SK-N-SH treated with all-trans-retinoic acid at 6 μM for 48 hours (cell line): ENCODE data around the gene ACVR2A.

ENCODE experiments used
- ARNTL ChIP-seq: fragments of 450-650 bp; formaldehyde crosslinking; IDR thresholded peaks from 2 replicates; pipeline ENCODE4 v1.5.0; 2020; ENCODE audit warnings: low read depth, mild to moderate bottlenecking, moderate library complexity, borderline replicate concordance
- BACH2 ChIP-seq: fragments of 250-450 bp; sonication (Bioruptor Pico); IDR thresholded peaks from 2 replicates; pipeline ENCODE4 v1.9.0; 2021; ENCODE audit warnings: mild to moderate bottlenecking, borderline replicate concordance
- CSDC2 ChIP-seq: fragments of 250-450 bp; sonication (Bioruptor Pico); IDR thresholded peaks from 2 replicates; pipeline ENCODE4 v1.5.0; 2020; ENCODE audit warnings: mild to moderate bottlenecking, moderate library complexity
- ISL1 ChIP-seq: fragments of 250-450 bp; sonication (Bioruptor Pico); IDR thresholded peaks from 2 replicates; pipeline ENCODE4 v2.1.2; 2022; ENCODE audit warnings: mild to moderate bottlenecking, moderate library complexity
- RARB ChIP-seq: fragments of 250-450 bp; sonication (Bioruptor Pico); IDR thresholded peaks from 2 replicates; pipeline ENCODE4 v1.8.0; 2021; ENCODE audit warnings: mild to moderate bottlenecking, moderate library complexity
- SNAI2 ChIP-seq: fragments of 250-450 bp; sonication (Bioruptor Pico); IDR thresholded peaks from 2 replicates; pipeline ENCODE4 v1.5.0; 2020; ENCODE audit warnings: mild to moderate bottlenecking, moderate library complexity
- TOX ChIP-seq: fragments of 250-450 bp; sonication (Bioruptor Pico); IDR thresholded peaks from 2 replicates; pipeline ENCODE4 v1.8.0; 2021; ENCODE audit warnings: mild to moderate bottlenecking, moderate library complexity, borderline replicate concordance
- ZC3H10 ChIP-seq: fragments of 250-450 bp; sonication (Bioruptor Pico); IDR thresholded peaks from 2 replicates; pipeline ENCODE4 v1.5.1; 2021; ENCODE audit warnings: mild to moderate bottlenecking, moderate library complexity
- ZFP3 ChIP-seq: fragments of 250-450 bp; sonication (Bioruptor Pico); IDR thresholded peaks from 2 replicates; pipeline ENCODE4 v1.5.0; 2020; ENCODE audit warnings: mild to moderate bottlenecking, moderate library complexity
- ZNF565 ChIP-seq: fragments of 450-650 bp; formaldehyde crosslinking; conservative IDR thresholded peaks from 2 replicates; pipeline ENCODE4 v1.5.0; 2020; ENCODE audit warnings: low read depth, mild to moderate bottlenecking, moderate library complexity
- ZNF8 ChIP-seq: fragments of 450-650 bp; formaldehyde crosslinking; IDR thresholded peaks from 2 replicates; pipeline ENCODE4 v1.5.0; 2020; ENCODE audit warnings: mild to moderate bottlenecking, moderate library complexity
- TF ChIP-seq, protein P1 (sequence below): fragments of 250-450 bp; sonication (Bioruptor Pico); IDR thresholded peaks from 2 replicates; pipeline ENCODE4 v1.5.0; 2020; ENCODE audit warnings: mild to moderate bottlenecking, moderate library complexity
- TF ChIP-seq, protein P2 (sequence below): fragments of 250-450 bp; sonication (Bioruptor Pico); IDR thresholded peaks from 2 replicates; pipeline ENCODE4 v1.8.0; 2021; ENCODE audit warnings: low read depth, mild to moderate bottlenecking, moderate library complexity, borderline replicate concordance
- TF ChIP-seq, protein P3 (sequence below): fragments of 250-450 bp; sonication (Bioruptor Pico); IDR thresholded peaks from 2 replicates; pipeline ENCODE4 v1.8.0; 2020; ENCODE audit warnings: mild to moderate bottlenecking, moderate library complexity, borderline replicate concordance

DNA sequence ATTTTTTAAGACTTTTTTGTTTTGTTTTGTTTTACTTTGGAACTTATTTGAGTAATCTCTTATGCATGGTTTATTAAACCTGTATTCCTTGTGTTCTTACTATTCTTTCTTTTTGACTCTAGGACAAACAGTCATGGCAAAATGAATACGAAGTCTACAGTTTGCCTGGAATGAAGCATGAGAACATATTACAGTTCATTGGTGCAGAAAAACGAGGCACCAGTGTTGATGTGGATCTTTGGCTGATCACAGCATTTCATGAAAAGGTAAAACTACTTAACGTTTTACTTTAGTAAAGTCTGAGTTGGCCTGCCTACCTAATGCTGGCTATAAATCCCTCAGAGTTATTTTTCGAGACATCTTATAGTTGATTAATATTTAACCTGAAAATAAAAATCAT, 72.3 kb downstream of the ACVR2A start:
- TF ChIP-seq BACH2 (CRISPR knock-in tag), result no peak
- no peak for TF ChIP-seq ZNF8 (CRISPR knock-in tag)
- no peak for TF ChIP-seq ISL1
- TF ChIP-seq ZFP3 (CRISPR knock-in tag), result no peak
- TF ChIP-seq, protein P1, sequence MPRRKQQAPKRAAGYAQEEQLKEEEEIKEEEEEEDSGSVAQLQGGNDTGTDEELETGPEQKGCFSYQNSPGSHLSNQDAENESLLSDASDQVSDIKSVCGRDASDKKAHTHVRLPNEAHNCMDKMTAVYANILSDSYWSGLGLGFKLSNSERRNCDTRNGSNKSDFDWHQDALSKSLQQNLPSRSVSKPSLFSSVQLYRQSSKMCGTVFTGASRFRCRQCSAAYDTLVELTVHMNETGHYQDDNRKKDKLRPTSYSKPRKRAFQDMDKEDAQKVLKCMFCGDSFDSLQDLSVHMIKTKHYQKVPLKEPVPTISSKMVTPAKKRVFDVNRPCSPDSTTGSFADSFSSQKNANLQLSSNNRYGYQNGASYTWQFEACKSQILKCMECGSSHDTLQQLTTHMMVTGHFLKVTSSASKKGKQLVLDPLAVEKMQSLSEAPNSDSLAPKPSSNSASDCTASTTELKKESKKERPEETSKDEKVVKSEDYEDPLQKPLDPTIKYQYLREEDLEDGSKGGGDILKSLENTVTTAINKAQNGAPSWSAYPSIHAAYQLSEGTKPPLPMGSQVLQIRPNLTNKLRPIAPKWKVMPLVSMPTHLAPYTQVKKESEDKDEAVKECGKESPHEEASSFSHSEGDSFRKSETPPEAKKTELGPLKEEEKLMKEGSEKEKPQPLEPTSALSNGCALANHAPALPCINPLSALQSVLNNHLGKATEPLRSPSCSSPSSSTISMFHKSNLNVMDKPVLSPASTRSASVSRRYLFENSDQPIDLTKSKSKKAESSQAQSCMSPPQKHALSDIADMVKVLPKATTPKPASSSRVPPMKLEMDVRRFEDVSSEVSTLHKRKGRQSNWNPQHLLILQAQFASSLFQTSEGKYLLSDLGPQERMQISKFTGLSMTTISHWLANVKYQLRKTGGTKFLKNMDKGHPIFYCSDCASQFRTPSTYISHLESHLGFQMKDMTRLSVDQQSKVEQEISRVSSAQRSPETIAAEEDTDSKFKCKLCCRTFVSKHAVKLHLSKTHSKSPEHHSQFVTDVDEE (CRISPR knock-in tag), result no peak
- TF ChIP-seq ZNF565 (CRISPR knock-in tag), result no peak
- TF ChIP-seq TOX (CRISPR knock-in tag), result no peak
- TF ChIP-seq, protein P2, sequence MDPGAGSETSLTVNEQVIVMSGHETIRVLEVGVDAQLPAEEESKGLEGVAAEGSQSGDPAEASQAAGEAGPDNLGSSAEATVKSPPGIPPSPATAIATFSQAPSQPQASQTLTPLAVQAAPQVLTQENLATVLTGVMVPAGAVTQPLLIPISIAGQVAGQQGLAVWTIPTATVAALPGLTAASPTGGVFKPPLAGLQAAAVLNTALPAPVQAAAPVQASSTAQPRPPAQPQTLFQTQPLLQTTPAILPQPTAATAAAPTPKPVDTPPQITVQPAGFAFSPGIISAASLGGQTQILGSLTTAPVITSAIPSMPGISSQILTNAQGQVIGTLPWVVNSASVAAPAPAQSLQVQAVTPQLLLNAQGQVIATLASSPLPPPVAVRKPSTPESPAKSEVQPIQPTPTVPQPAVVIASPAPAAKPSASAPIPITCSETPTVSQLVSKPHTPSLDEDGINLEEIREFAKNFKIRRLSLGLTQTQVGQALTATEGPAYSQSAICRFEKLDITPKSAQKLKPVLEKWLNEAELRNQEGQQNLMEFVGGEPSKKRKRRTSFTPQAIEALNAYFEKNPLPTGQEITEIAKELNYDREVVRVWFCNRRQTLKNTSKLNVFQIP (CRISPR knock-in tag), result no peak
- TF ChIP-seq, protein P3, sequence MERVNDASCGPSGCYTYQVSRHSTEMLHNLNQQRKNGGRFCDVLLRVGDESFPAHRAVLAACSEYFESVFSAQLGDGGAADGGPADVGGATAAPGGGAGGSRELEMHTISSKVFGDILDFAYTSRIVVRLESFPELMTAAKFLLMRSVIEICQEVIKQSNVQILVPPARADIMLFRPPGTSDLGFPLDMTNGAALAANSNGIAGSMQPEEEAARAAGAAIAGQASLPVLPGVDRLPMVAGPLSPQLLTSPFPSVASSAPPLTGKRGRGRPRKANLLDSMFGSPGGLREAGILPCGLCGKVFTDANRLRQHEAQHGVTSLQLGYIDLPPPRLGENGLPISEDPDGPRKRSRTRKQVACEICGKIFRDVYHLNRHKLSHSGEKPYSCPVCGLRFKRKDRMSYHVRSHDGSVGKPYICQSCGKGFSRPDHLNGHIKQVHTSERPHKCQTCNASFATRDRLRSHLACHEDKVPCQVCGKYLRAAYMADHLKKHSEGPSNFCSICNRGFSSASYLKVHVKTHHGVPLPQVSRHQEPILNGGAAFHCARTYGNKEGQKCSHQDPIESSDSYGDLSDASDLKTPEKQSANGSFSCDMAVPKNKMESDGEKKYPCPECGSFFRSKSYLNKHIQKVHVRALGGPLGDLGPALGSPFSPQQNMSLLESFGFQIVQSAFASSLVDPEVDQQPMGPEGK (CRISPR knock-in tag), result no peak
- no peak for TF ChIP-seq SNAI2 (CRISPR knock-in tag)
- TF ChIP-seq RARB (CRISPR knock-in tag), result no peak
- TF ChIP-seq CSDC2 (CRISPR knock-in tag), result no peak
- TF ChIP-seq ZC3H10 (CRISPR knock-in tag), result no peak
- no peak for TF ChIP-seq ARNTL (CRISPR knock-in tag)
